Prostate gland (tissue), 2 donors: ENCODE results near the gene ZNF235. TPM values are rescaled to one million over a fixed set of nuclear protein-coding genes. Genes with fewer than 3 reads are reported as not detected.

Experiments used
- DNase-seq: peaks from one replicate; pipeline ENCODE4 v3.0.0-alpha.2; 2019; ENCODE audit warnings: low spot score
- H3K27ac ChIP-seq, 2 donors: fragments of 200-600 bp; sonication (generic); 2 replicates each; pipeline ENCODE4 v1.5.1; 2017 to 2019
- H3K27me3 ChIP-seq: fragments of 200-600 bp; sonication (generic); replicated peaks from 2 replicates; pipeline ENCODE4 v1.5.1; 2019; ENCODE audit not compliant: insufficient read depth
- H3K36me3 ChIP-seq, 2 donors: fragments of 200-600 bp; sonication (generic); 1 replicate in 1 of 2; 2 replicates in 1 of 2; pipeline versions ENCODE4 v1.5.1 to v1.8.1; 2017 to 2019
- H3K4me1 ChIP-seq: fragments of 200-600 bp; sonication (generic); replicated peaks from 2 replicates; pipeline ENCODE4 v1.5.1; 2019
- H3K4me3 ChIP-seq, 2 donors: fragments of 200-600 bp; sonication (generic); 2 replicates each; pipeline ENCODE4 v1.5.1; 2017 to 2019
- H3K9me3 ChIP-seq: fragments of 200-600 bp; sonication (generic); 2 replicates; pipeline ENCODE4 v1.5.1; 2017
- CTCF ChIP-seq, 4 experiments: fragments of 200-600 bp in 2 of 4; fragments of 450-650 bp in 2 of 4; sonication (generic) in 2 of 4; IDR thresholded peaks; 1 replicate in 3 of 4; 2 replicates in 1 of 4; pipeline ENCODE4 v1.5.1; 2016 to 2019; ENCODE audit warnings: antibody characterized with exemption in 4 of 4, mild to moderate bottlenecking in 2 of 4, moderate library complexity in 2 of 4
- POLR2A ChIP-seq: fragments of 450-650 bp; IDR thresholded peaks from one replicate; pipeline ENCODE4 v1.6.1; 2016; ENCODE audit warnings: antibody characterized with exemption, mild to moderate bottlenecking
- POLR2AphosphoS5 ChIP-seq: sonication (generic); formaldehyde crosslinking; IDR thresholded peaks from one replicate; pipeline ENCODE4 v1.6.1; 2017; ENCODE audit warnings: antibody characterized with exemption
- WGBS: methylation state at CpG from one replicate; pipeline ENCODE4 v1.1.5; 2018; 5-methylcytosine and 5-hydroxymethylcytosine counted together
- intact Hi-C: fragments of 100-400 bp; cut with DNase I; formaldehyde crosslinking; loops from one replicate; pipeline ENCODE4 v1.14.2; 2022
- total RNA-seq, 2 donors: library from RNA; depleted of rRNA; stranded (reverse); fragments of >200 nt; gene quantifications; one replicate each; pipeline ENCODE4 v1.1.0, GENCODE V29; 2016

ZNF235 gene
- total RNA-seq, 2 donors from 2014 or later, result 6.2 to 13.1 TPM

GRCh38 chr19:44305457-44305856, 632 bp upstream of the ZNF235 start:
- Histone ChIP-seq H3K4me1 (no peaks in the 10 kb centered on the region), H3K9me3 (no peaks in the 10 kb centered on the region), H3K27ac (no peak overlapping the region), H3K36me3 (no peaks in the 10 kb centered on the region), H3K27me3 (no peaks in the 10 kb centered on the region), H3K4me3 (no peak overlapping the region)
- no peak for DNase-seq
- 82% methylated on average over 4 of the region's 4 CpGs for WGBS
- intact Hi-C loops, result no loop called here
- no peak for TF ChIP-seq CTCF (IDR thresholded peaks at IDR 0.05)
- no peak for TF ChIP-seq POLR2A
- TF ChIP-seq POLR2AphosphoS5, result no peak

DNA sequence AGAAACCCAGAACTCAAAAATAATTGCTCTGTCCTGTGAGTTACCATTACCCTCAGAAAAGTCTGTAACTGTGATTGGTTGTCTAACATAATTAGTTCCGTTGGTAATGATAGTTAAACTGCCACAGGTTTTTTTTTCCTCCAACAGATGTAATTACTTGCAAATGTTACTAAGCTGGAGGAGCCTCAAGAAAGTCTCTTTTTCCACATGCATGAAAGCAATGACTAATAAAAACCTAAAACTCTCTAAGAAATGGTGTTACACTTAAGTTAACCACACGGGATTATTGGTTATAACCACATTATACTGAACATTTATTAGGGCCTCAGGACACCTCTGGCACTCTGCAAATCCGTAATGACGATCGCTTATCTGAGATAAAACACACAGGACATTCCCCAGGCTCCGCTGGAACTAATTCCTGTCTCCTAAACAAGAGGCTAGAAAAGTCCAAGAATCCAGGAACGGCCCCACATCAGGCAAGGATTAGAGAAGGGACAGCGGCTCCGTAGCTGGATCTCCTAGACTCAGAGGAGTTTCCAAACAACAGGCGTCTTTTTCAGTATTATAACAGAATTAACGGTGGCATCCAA, 753 bp downstream of the ZNF235 start:
- WGBS, result 3% methylated on average over 11 of the region's 11 CpGs
- Histone ChIP-seq H3K36me3 (no peaks in the 10 kb centered on the region), H3K27ac (peak overlapping the region; percentile 76 to 80), H3K4me1 (no peaks in the 10 kb centered on the region), H3K27me3 (no peaks in the 10 kb centered on the region), H3K9me3 (no peaks in the 10 kb centered on the region), H3K4me3 (peak overlapping the region; percentile 74 to 84)
- DNase-seq, result peak; percentile 5
- TF ChIP-seq POLR2AphosphoS5 (no peak), POLR2A (no peak), CTCF (IDR thresholded peaks at IDR 0.05) (no peak)
- intact Hi-C loops, result no loop called here

GRCh38 chr19:44303320-44303719, 1.5 kb downstream of the ZNF235 start:
- WGBS, result 51% methylated on average over 4 of the region's 4 CpGs
- no peak for TF ChIP-seq POLR2A
- no peak for TF ChIP-seq CTCF (IDR thresholded peaks at IDR 0.05)
- TF ChIP-seq POLR2AphosphoS5, result no peak
- no peaks in the 10 kb centered on the region for H3K9me3 ChIP-seq
- H3K36me3 ChIP-seq, result peaks cover 5 to 7% of the 10 kb centered on the region in 2 donors
- DNase-seq, result no peak
- no peaks in the 10 kb centered on the region for H3K4me1 ChIP-seq
- H3K4me3 ChIP-seq, result no peak overlapping the region
- no peak overlapping the region for H3K27ac ChIP-seq
- no peaks in the 10 kb centered on the region for H3K27me3 ChIP-seq
- intact Hi-C loops, result no loop called here

DNA sequence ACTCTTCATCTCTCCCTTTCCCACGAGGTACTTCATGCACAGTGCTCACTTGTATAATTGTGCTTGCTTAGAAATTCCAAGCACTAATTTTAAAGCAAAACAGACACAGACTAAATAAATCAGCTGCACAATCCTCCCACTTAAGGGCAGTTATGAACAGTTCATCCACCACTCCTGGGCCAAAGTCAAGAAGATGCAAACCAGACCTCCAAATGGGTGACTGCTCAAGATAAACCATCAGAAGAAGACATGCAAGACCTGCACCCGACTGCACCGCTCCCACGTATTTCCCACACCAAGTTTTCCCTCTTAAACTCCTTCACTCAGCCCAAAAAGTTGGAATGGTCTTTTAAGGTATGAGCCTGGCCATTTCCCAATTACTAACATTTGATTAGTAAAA, 19.9 kb downstream of the ZNF235 start:
- no peaks in the 10 kb centered on the region for H3K9me3 ChIP-seq
- 92% methylated on average over 4 of the region's 4 CpGs for WGBS
- no peak overlapping the region for H3K4me3 ChIP-seq
- H3K36me3 ChIP-seq, result peaks cover 15 to 19% of the 10 kb centered on the region in 2 donors
- no peak for DNase-seq
- TF ChIP-seq POLR2A (no peak), POLR2AphosphoS5 (no peak), CTCF (IDR thresholded peaks at IDR 0.05) (no peak)
- H3K27me3 ChIP-seq, result no peaks in the 10 kb centered on the region
- intact Hi-C loops, result no loop called here
- H3K27ac ChIP-seq, result no peak overlapping the region
- H3K4me1 ChIP-seq, result no peaks in the 10 kb centered on the region

DNA sequence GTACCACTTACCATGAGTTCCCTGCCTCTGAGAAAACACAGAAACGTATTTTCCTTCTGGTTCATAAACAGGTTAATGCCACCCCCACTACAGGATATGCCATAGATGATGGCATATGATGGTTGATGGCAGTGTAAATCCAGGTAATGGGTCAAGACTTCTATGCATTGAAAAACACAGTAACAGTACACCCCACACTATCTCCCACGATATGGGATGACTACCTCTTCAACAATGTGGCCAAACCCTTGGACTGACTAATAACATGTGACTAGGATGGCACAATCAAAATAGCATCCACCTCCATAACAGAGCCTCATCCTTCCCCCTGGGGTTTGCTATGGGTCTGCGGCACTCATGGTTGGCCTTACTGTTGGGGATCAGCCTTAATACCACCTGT, 22.0 kb downstream of the ZNF235 start:
- TF ChIP-seq POLR2A, result no peak
- TF ChIP-seq POLR2AphosphoS5, result no peak
- TF ChIP-seq CTCF (IDR thresholded peaks at IDR 0.05), result no peak
- H3K4me1 ChIP-seq, result no peaks in the 10 kb centered on the region
- peaks cover 5 to 8% of the 10 kb centered on the region in 2 donors for H3K36me3 ChIP-seq
- DNase-seq, result no peak
- no peak overlapping the region for H3K27ac ChIP-seq
- H3K27me3 ChIP-seq, result no peaks in the 10 kb centered on the region
- intact Hi-C loops, result no loop called here
- no peaks in the 10 kb centered on the region for H3K9me3 ChIP-seq
- 86% methylated on average over 3 of the region's 3 CpGs for WGBS
- H3K4me3 ChIP-seq, result no peak overlapping the region
